GM06990 (cell line): Measurements from ENCODE around the gene GPR135.

Experiments
- DNase-seq: peaks from one replicate; pipeline ENCODE4 v3.0.0-alpha.2; 2011; ENCODE audit not compliant: insufficient read length; ENCODE audit errors: extremely low read depth
- H3K27me3 ChIP-seq: replicated peaks from 2 replicates; pipeline ENCODE4 v1.6.0; 2011; ENCODE audit warnings: low read length; ENCODE audit not compliant: control insufficient read depth, insufficient read depth
- H3K36me3 ChIP-seq: 2 replicates; pipeline ENCODE4 v1.5.1; 2011; ENCODE audit warnings: low read length; ENCODE audit not compliant: control insufficient read depth, insufficient read depth
- H3K4me3 ChIP-seq: replicated peaks from 2 replicates; pipeline ENCODE4 v1.5.1; 2011; ENCODE audit warnings: low read depth, mild to moderate bottlenecking, control low read depth, low read length
- CTCF ChIP-seq: IDR thresholded peaks from 2 replicates; pipeline ENCODE4 v1.5.1; 2011; ENCODE audit warnings: low read length, control low read depth, mild to moderate bottlenecking, inconsistent platforms; ENCODE audit not compliant: insufficient read depth, poor library complexity, severe bottlenecking

Gene GPR135

GRCh38 chr14:59425322-59425935 lies 39.8 kb downstream of the GPR135 start:
- no peak for DNase-seq
- H3K36me3 ChIP-seq = no peaks in the 10 kb centered on the region
- TF ChIP-seq CTCF = no peak
- no peak overlapping the region for H3K4me3 ChIP-seq
- no peaks in the 10 kb centered on the region; the same call in 1 of the 2 replicates for H3K27me3 ChIP-seq

- TF ChIP-seq CTCF = no peak
- no peak overlapping the region for H3K4me3 ChIP-seq
- no peaks in the 10 kb centered on the region; the same call in 1 of the 2 replicates for H3K27me3 ChIP-seq
- H3K36me3 ChIP-seq = no peaks in the 10 kb centered on the region
- DNase-seq = no peak
Measured at GRCh38 chr14:59424341-59425071, 40.7 kb downstream of the GPR135 start.

GRCh38 chr14:59422069-59422881 lies 42.9 kb downstream of the GPR135 start:
- H3K4me3 ChIP-seq = no peak overlapping the region
- H3K36me3 ChIP-seq = no peaks in the 10 kb centered on the region
- DNase-seq = no peak
- H3K27me3 ChIP-seq = no peaks in the 10 kb centered on the region
- peak; percentile 28 for TF ChIP-seq CTCF

- H3K27me3 ChIP-seq = no peaks in the 10 kb centered on the region
Measured at GRCh38 chr14:59419303-59419702, 45.9 kb downstream of the GPR135 start.

GRCh38 chr14:59417311-59417710 lies 47.9 kb downstream of the GPR135 start:
- no peak overlapping the region for H3K4me3 ChIP-seq
- no peaks in the 10 kb centered on the region for H3K36me3 ChIP-seq
- H3K27me3 ChIP-seq = no peaks in the 10 kb centered on the region
- TF ChIP-seq CTCF = no peak
- DNase-seq = no peak

More at GRCh38 chr14:59419303-59419702, 45.9 kb downstream of the GPR135 start:
- TF ChIP-seq CTCF = no peak
- Histone ChIP-seq H3K36me3 (no peaks in the 10 kb centered on the region), H3K4me3 (no peak overlapping the region)
- no peak for DNase-seq
